NCI-H187 (cell line): ENCODE data around the gene SPSB1.
A peak's percentile ranks its signal among the peaks of the same experiment; 100 is the strongest.

ENCODE experiments used
- DNase-seq, 2 experiments: peaks; one replicate each; lab custom pipeline; 2025; lab: John Stamatoyannopoulos, UW

The SPSB1 gene

GRCh38 chr1:9260059-9260766 is 32.5 kb upstream of the SPSB1 start:
- DNase-seq, result no peak

- DNase-seq, result no peak
These were observed 31.2 kb upstream of the SPSB1 start for GRCh38 chr1:9261496-9261895.

DNA sequence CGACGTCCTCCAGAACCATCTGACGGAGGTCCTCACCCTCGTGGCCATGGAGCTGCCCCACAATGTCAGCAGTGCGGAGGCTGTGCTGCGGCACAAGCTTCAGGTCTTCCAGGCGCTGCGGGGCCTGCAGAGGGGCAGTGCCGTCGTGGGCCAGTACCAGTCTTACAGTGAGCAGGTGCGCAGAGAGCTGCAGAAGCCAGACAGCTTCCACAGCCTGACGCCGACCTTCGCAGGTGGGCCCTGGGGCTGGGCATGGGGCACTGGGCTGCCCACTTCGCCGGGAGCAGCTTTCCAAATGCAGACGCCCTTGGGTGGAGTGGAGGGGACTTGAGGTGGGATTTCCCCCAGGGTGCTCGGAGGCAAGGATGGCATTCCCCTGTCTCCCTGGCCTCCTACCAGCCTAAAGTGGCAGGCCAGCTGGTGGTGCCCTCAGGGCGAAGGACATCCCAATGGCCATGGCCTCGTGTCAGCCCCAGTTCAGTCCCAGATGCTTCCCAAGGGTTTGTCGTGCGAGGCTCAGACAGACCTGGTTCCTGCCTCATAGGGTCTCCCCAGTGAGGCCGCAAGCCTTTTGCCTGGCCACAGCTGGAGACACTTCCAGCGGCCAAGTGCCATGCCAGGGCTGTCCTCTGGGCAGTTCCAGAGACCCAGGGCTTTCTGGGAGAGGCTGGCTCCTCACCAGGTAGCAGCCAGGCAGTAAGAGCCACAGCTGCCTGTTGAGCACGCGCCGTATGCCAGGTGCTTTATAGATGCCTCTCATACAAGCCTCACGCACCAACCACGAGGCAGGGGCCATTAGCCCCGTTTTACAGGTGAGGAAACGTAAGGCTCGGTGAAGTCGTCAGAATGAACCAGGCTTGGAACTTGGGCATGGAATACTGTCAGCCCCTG is 30.4 kb upstream of the SPSB1 start:
- no peak for DNase-seq

- DNase-seq, result no peak
These were observed 29.3 kb upstream of the SPSB1 start for GRCh38 chr1:9263276-9263855.

DNA sequence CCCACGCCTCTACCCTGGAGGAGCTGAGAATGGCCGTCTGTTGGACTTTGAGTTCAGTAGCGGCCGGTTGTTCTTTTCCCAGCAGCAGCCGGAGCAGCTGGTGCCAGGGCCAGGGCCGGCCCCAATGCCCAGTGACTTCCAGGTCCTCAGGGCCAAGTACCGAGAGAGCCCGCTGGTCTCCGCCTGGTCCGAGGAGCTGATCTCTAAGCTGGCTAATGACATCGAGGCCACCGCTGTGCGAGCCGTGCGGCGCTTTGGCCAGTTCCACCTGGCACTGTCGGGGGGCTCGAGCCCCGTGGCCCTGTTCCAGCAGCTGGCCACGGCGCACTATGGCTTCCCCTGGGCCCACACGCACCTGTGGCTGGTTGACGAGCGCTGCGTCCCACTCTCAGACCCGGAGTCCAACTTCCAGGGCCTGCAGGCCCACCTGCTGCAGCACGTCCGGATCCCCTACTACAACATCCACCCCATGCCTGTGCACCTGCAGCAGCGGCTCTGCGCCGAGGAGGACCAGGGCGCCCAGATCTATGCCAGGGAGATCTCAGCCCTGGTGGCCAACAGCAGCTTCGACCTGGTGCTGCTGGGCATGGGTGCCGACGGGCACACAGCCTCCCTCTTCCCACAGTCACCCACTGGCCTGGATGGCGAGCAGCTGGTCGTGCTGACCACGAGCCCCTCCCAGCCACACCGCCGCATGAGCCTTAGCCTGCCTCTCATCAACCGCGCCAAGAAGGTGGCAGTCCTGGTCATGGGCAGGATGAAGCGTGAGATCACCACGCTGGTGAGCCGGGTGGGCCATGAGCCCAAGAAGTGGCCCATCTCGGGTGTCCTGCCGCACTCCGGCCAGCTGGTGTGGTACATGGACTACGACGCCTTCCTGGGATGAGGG is 28.5 kb upstream of the SPSB1 start:
- DNase-seq, result no peak

GRCh38 chr1:9265037-9265436 is 27.7 kb upstream of the SPSB1 start:
- no peak for DNase-seq

GRCh38 chr1:9265968-9266367 is 26.7 kb upstream of the SPSB1 start:
- DNase-seq, result no peak

DNA sequence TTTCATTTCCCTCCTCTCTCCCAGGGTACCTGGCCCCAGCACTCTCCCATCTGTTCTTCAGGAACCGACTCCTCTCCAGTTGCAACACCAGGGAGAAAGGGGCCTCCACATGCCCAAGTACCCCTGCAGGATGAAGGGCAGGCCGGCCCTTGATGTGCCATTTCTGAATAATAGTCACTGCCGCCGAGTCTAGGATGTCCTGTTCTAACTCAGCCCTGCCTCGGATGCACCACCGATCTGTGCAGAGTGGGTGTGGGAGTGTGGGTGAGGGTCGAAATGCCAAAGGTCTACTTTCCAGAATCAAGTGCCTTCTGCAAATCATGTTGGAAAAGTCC is 25.4 kb upstream of the SPSB1 start:
- no peak for DNase-seq

GRCh38 chr1:9267827-9268581 is 24.7 kb upstream of the SPSB1 start:
- DNase-seq, result no peak

GRCh38 chr1:9269078-9269501 is 23.6 kb upstream of the SPSB1 start:
- DNase-seq, result no peak

DNA sequence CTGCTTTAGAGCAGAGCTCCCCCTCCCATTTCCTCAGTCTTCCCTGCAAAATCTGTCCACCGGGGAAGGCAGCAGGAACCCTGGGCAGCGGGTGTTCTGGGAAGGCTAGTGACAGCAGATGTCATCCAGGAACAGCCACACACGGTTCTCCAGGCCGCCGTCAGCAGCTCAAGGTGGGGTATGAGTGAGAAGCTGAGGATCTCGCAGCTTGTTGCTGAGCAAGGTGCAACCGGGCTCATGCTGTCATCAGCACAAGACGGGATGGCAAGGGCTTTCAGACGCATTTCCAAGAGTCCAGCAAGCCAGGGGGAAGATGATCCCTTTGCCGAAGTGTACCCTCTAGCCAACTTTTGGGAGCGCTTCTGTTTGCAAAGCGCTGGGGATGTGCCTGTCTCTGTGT is 23.0 kb upstream of the SPSB1 start:
- no peak for DNase-seq

DNA sequence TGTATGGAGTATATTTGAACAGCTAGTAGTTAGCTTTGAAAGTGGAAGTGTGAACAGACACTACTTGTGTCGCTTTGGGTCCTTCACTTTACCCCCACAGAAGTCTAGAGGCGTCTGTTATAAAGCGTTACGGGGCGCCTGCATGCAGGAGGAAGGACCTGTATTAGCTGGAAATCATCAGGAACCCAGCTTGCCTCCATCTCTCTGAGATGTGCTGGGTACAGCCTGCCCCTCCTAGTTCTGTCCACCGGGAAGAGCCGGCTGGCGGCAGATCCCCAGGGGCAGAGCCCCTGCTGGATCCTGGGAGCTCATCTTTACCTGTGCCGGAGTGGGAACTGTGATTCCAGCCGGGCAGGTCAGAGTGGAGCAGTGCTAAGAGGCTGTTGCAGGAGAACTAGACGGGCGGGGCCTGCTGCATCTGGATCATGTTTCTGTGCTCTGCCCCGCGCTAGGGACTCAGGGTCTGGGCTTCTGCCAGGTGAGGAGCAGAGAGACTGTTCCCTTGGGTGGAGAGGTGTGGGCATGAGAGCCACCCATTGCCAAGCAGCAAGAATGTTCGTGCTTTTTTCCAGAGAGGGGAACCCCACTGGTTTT is 22.3 kb upstream of the SPSB1 start:
- DNase-seq, result peak; percentile 17 to 50

DNA sequence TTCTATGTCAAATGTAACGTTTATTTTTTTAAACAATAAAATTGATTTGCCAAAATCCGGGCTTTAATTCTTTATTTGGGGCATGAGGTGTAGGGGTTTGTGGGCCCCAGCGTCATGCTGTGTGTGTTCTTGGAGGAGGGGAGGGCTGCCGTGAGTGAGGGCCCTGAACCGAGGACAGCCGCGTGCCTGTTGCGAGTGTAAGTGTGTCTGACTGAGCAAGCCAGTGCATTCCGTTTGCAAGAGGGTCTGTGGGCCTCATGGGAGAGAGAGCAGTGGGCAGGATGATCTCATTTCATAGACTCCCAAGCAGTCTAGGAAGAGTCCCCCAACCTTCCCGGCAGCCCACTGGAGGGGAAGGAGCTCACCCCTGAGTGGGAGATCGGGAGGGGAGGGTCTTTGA is 21.4 kb upstream of the SPSB1 start:
- no peak for DNase-seq

GRCh38 chr1:9271861-9272595 is 20.7 kb upstream of the SPSB1 start:
- DNase-seq, result no peak

- no peak for DNase-seq
These were observed 19.5 kb upstream of the SPSB1 start for GRCh38 chr1:9273177-9273576.

- DNase-seq, result no peak
These were observed 17.5 kb upstream of the SPSB1 start for GRCh38 chr1:9275161-9275560.

DNA sequence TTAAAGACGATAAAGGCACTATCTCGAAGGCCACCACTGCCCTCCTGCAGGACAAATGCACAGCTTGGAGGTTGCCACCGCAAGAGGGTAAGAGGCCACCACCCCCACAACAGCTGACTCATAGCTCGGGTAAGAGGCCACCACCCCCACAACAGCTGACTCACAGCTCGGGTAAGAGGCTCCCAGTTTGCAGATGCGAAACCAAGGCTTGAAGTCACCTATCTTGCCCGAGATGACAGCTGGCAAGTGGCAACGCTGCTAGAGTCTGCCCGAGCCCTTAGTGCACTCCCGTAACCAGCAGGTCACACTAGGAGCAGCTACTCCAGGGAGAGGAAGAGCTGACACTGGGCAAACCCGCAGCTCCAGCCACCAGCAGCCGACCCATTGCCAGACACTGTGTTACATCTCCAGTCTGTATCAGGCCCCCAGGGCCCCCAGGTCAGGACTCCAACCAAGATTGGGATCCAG is 17.1 kb upstream of the SPSB1 start:
- no peak for DNase-seq

GRCh38 chr1:9278116-9278515 is 14.6 kb upstream of the SPSB1 start:
- no peak for DNase-seq

DNA sequence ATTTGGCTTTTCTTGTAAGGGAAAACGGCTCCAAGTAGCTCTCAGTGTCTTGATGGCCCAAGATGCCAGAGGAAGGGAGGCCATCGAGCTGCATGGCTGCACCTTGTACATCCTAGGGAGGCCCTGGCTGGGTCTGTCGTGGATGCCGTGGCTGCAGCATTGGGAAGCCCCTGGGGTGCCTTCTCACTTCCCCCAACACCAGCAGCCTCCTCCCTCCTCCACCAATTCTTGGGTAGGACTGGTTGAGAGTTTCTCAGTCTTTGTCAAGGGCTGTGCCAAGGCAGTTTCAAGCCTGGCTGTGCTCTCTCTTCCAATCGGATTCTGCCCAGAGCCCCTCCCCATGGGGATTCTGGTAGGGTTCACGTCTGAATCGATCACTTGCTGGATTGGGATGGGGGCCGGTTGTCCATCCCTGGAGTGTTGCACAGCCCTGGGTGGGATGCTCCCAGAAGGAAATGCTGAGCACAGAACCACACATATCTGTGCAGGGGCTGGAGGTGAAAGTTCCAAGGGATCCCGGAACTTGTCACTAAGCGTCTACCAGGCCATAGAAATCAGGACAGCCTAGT is 14.0 kb upstream of the SPSB1 start:
- no peak for DNase-seq
